Stimulated activated CD4-positive, alpha-beta T cell treated with anti-CD3 and anti-CD28 coated beads, Interleukin-2, amount 100 ng/mL, for 48 hours (primary cell): ENCODE data around the gene EPC2.

Source experiments
- DNase-seq, 2 donors: peaks; one replicate each; pipeline ENCODE4 v3.0.0-alpha.2; 2020

Gene EPC2

GRCh38 chr2:148643998-148644882, at the start of gene EPC2:
EPC2 (plus strand) TSS chr2:148644751; CDS start chr2:148645018, 267 bp downstream.
- DNase-seq, result peak; percentile 80 to 86

GRCh38 chr2:148596018-148596417, 48.5 kb upstream of the EPC2 start:
- no peak for DNase-seq

GRCh38 chr2:148599109-148599991, 45.2 kb upstream of the EPC2 start:
- no peak for DNase-seq

GRCh38 chr2:148602885-148603561, 41.5 kb upstream of the EPC2 start:
- DNase-seq, result peak in 1 of 2 donors; percentile 9

GRCh38 chr2:148603562-148603920, 41.0 kb upstream of the EPC2 start:
- peak; percentile 7 to 11 for DNase-seq

- no peak for DNase-seq
These were observed 39.6 kb upstream of the EPC2 start for GRCh38 chr2:148604927-148605326.

GRCh38 chr2:148607566-148607965, 37.0 kb upstream of the EPC2 start:
- DNase-seq, result no peak

- DNase-seq, result no peak
These were observed 31.1 kb upstream of the EPC2 start for GRCh38 chr2:148613231-148614013.

GRCh38 chr2:148614014-148614321, 30.6 kb upstream of the EPC2 start:
- DNase-seq, result no peak

- no peak for DNase-seq
These were observed 30.1 kb upstream of the EPC2 start for GRCh38 chr2:148614322-148615049.

- no peak for DNase-seq
These were observed 29.1 kb upstream of the EPC2 start for GRCh38 chr2:148615381-148615841.

- no peak for DNase-seq
These were observed 27.9 kb upstream of the EPC2 start for GRCh38 chr2:148616662-148617061.

GRCh38 chr2:148617219-148617618, 27.3 kb upstream of the EPC2 start:
- no peak for DNase-seq

GRCh38 chr2:148619560-148620195, 24.9 kb upstream of the EPC2 start:
- DNase-seq, result no peak

GRCh38 chr2:148622366-148622765, 22.2 kb upstream of the EPC2 start:
- no peak for DNase-seq

- DNase-seq, result no peak
These were observed 21.5 kb upstream of the EPC2 start for GRCh38 chr2:148623086-148623485.

- no peak for DNase-seq
These were observed 17.3 kb upstream of the EPC2 start for GRCh38 chr2:148627224-148627623.

- DNase-seq, result no peak
These were observed 9.8 kb upstream of the EPC2 start for GRCh38 chr2:148634749-148635148.

- DNase-seq, result no peak
These were observed 6.0 kb upstream of the EPC2 start for GRCh38 chr2:148638543-148638942.

- no peak for DNase-seq
These were observed 3.8 kb upstream of the EPC2 start for GRCh38 chr2:148640767-148641166.

- no peak for DNase-seq
These were observed 2.3 kb upstream of the EPC2 start for GRCh38 chr2:148642112-148642744.
